HepG2 (cell line): Measurements from ENCODE around the gene SLC6A9. TPM values are rescaled to one million over a fixed set of nuclear protein-coding genes. Genes with fewer than 3 reads are reported as not detected.

ENCODE experiments used
- ARID5B ChIP-seq: IDR thresholded peaks from 2 replicates; pipeline ENCODE4 v1.4.0; 2020; ENCODE audit warnings: mild to moderate bottlenecking, missing genetic modification reagents
- ATM ChIP-seq: fragments of 450-650 bp; IDR thresholded peaks from 2 replicates; pipeline ENCODE4 v1.7.1; 2017; ENCODE audit warnings: mild to moderate bottlenecking, borderline replicate concordance
- GABPA ChIP-seq, 2 experiments: IDR thresholded peaks; 2 replicates each; pipeline ENCODE4 v1.6.1; 2011 to 2016; ENCODE audit warnings: low read depth in 2 of 2, low read length in 1 of 2, missing biosample characterization in 1 of 2, missing genetic modification characterization in 1 of 2
- GATA4 ChIP-seq: sonication (generic); IDR thresholded peaks from 2 replicates; pipeline ENCODE4 v1.6.1; 2016; ENCODE audit warnings: antibody characterized with exemption, low read depth, borderline replicate concordance
- ISX ChIP-seq: sonication (generic); formaldehyde crosslinking; conservative IDR thresholded peaks from 2 replicates; pipeline ENCODE4 v1.5.0; 2020; ENCODE audit warnings: missing genetic modification reagents
- KLF12 ChIP-seq: sonication (generic); formaldehyde crosslinking; IDR thresholded peaks from 2 replicates; pipeline ENCODE4 v1.4.0; 2020; ENCODE audit warnings: missing genetic modification reagents, borderline replicate concordance
- MAFK ChIP-seq, 2 experiments: IDR thresholded peaks in 1 of 2; conservative IDR thresholded peaks in 1 of 2; 2 replicates each; pipeline ENCODE4 v1.6.1; 2011; ENCODE audit warnings: improper control_type of control experiment in 2 of 2, low read length in 2 of 2
- NFE2L1 ChIP-seq: sonication (generic); formaldehyde crosslinking; IDR thresholded peaks from 2 replicates; pipeline ENCODE4 v1.4.0; 2020; ENCODE audit warnings: missing genetic modification reagents, mild to moderate bottlenecking, borderline replicate concordance
- NFYC ChIP-seq: IDR thresholded peaks from 2 replicates; pipeline ENCODE4 v1.6.1; 2016; ENCODE audit warnings: missing genetic modification reagents, missing compliant biosample characterization
- NR2F6 ChIP-seq, 2 experiments: IDR thresholded peaks; 2 replicates each; pipeline ENCODE4 v1.6.1; 2016; ENCODE audit warnings: antibody characterized with exemption in 1 of 2, mild to moderate bottlenecking in 1 of 2
- PLRG1 ChIP-seq: fragments of 450-650 bp; conservative IDR thresholded peaks from 2 replicates; pipeline ENCODE4 v1.6.1; 2016
- PLSCR1 ChIP-seq: sonication (generic); formaldehyde crosslinking; IDR thresholded peaks from 2 replicates; pipeline ENCODE4 v1.5.0; 2020; ENCODE audit warnings: missing genetic modification reagents, mild to moderate bottlenecking, borderline replicate concordance
- RFX3 ChIP-seq: IDR thresholded peaks from 2 replicates; pipeline ENCODE4 v1.6.1; 2016; ENCODE audit warnings: missing biosample characterization, missing genetic modification reagents
- TAF15 ChIP-seq: fragments of 200-400 bp; formaldehyde crosslinking; IDR thresholded peaks from one replicate; pipeline ENCODE4 v1.6.1; 2018; ENCODE audit warnings: mild to moderate bottlenecking, low read depth, low read length; ENCODE audit not compliant: poor library complexity, severe bottlenecking
- TRAFD1 ChIP-seq: sonication (generic); formaldehyde crosslinking; IDR thresholded peaks from 2 replicates; pipeline ENCODE4 v1.5.1; 2020; ENCODE audit warnings: missing genetic modification reagents, mild to moderate bottlenecking, borderline replicate concordance
- ZMYM2 ChIP-seq: sonication (generic); formaldehyde crosslinking; IDR thresholded peaks from 2 replicates; pipeline ENCODE4 v1.8.0; 2022; ENCODE audit warnings: mild to moderate bottlenecking, missing genetic modification reagents
- ZNF17 ChIP-seq: sonication (generic); formaldehyde crosslinking; IDR thresholded peaks from 2 replicates; pipeline ENCODE4 v1.5.0; 2020; ENCODE audit warnings: mild to moderate bottlenecking, missing genetic modification reagents
- ZNF329 ChIP-seq: sonication (generic); formaldehyde crosslinking; IDR thresholded peaks from 2 replicates; pipeline ENCODE4 v1.9.0; 2021; ENCODE audit warnings: low read depth, mild to moderate bottlenecking, missing genetic modification reagents
- ZNF414 ChIP-seq: sonication (generic); formaldehyde crosslinking; IDR thresholded peaks from 2 replicates; pipeline ENCODE4 v1.5.0; 2020; ENCODE audit warnings: missing genetic modification reagents
- ZNF777 ChIP-seq: sonication (generic); formaldehyde crosslinking; IDR thresholded peaks from 2 replicates; pipeline ENCODE4 v1.4.0; 2020; ENCODE audit warnings: missing genetic modification reagents
- ZNF879 ChIP-seq: sonication (generic); formaldehyde crosslinking; IDR thresholded peaks from 2 replicates; pipeline ENCODE4 v1.8.1; 2023; ENCODE audit warnings: missing genetic modification reagents
- ZSCAN30 ChIP-seq: sonication (generic); formaldehyde crosslinking; IDR thresholded peaks from 2 replicates; pipeline ENCODE4 v1.5.0; 2020; ENCODE audit warnings: mild to moderate bottlenecking, missing genetic modification reagents
- polyA plus RNA-seq, 8 experiments: library from polyadenylated mRNA; depleted of rRNA in 3 of 8; stranded (reverse) in 7 of 8; unstranded in 1 of 8; fragments of >200 nt; fragmentation: Illumina TruSeq in 4 of 8; extraction: Trizol in 4 of 8; gene quantifications; 2 replicates each; pipeline versions ENCODE4 v1.2.1 to v1.2.3, GENCODE V29; 2011 to 2016; ENCODE audit warnings: low read depth in 4 of 8, missing spikeins in 1 of 8, mixed read lengths in 1 of 8; ENCODE audit not compliant: insufficient read depth in 1 of 8
- total RNA-seq, 5 experiments: library from RNA; depleted of rRNA; stranded (reverse); fragments of >200 nt; fragmentation: Illumina TruSeq; extraction: Trizol; gene quantifications; 2 replicates each; pipeline ENCODE4 v1.2.3, GENCODE V29; 2016; ENCODE audit warnings: low read depth in 1 of 5

Gene SLC6A9
- total and polyA plus RNA-seq, 2 of the 13 experiments (the other 11 are each of a cell fraction or from before 2014, with no cell fraction given), result 8.5 to 9.9 TPM

GRCh38 chr1:44029911-44030604, 1.2 kb downstream of the SLC6A9 start (continued):
- TF ChIP-seq PLSCR1 (CRISPR knock-in tag) (no peak), ZNF414 (no peak), NFE2L1 (CRISPR knock-in tag) (no peak), ZSCAN30 (CRISPR knock-in tag) (no peak), TRAFD1 (CRISPR knock-in tag) (no peak), TAF15 (no peak), ZNF879 (0 out of 2 replicates have a peak, but pooled peaks have one; percentile 18), ZNF777 (CRISPR knock-in tag) (no peak), KLF12 (CRISPR knock-in tag) (no peak; the same call in 1 of the 2 replicates), ISX (CRISPR knock-in tag) (no peak), NR2F6 (IDR thresholded peaks at IDR 0.05) (no peak), NR2F6 (CRISPR knock-in tag; IDR thresholded peaks at IDR 0.05) (no peak), MAFK (conservative IDR thresholded peaks at IDR 0.05 in 1 of 2, IDR thresholded peaks at IDR 0.05 in 1 of 2; ENCODE audit: low read length in 2 of 2) (no peak), ZNF17 (no peak), ZMYM2 (CRISPR knock-in tag) (no peak), RFX3 (CRISPR knock-in tag) (no peak), PLRG1 (no peak), NFYC (CRISPR knock-in tag) (no peak), ATM (no peak), ARID5B (no peak), GABPA (IDR thresholded peaks at IDR 0.05; ENCODE audit: low read depth, low read length) (no peak), GABPA (CRISPR knock-in tag; IDR thresholded peaks at IDR 0.05; ENCODE audit: low read depth) (no peak), ZNF329 (CRISPR knock-in tag) (no peak), GATA4 (no peak)
